Astrocyte of the hippocampus (primary cell): ENCODE measurements around the gene TRIM52.
A peak's percentile ranks its signal among the peaks of the same experiment; 100 is the strongest.

Experiments
- DNase-seq: peaks from one replicate; pipeline ENCODE4 v3.0.0; 2011; ENCODE audit warnings: low read depth, low spot score

TRIM52 gene

GRCh38 chr5:181233801-181234454 lies 27.0 kb downstream of the TRIM52 start:
- DNase-seq, result no peak

GRCh38 chr5:181233088-181233800 lies 27.7 kb downstream of the TRIM52 start:
- no peak for DNase-seq

GRCh38 chr5:181232593-181232992 lies 28.4 kb downstream of the TRIM52 start:
- DNase-seq, result no peak

- no peak for DNase-seq
These were observed 29.5 kb downstream of the TRIM52 start for GRCh38 chr5:181231432-181231831.

- no peak for DNase-seq
These were observed 30.4 kb downstream of the TRIM52 start for GRCh38 chr5:181230551-181230950.

- DNase-seq, result no peak
These were observed 30.9 kb downstream of the TRIM52 start for GRCh38 chr5:181229996-181230395.

GRCh38 chr5:181224390-181225229 lies 36.3 kb downstream of the TRIM52 start:
- DNase-seq, result no peak

- DNase-seq, result peak; percentile 78
These were observed 37.1 kb downstream of the TRIM52 start for GRCh38 chr5:181223729-181224389.

GRCh38 chr5:181223058-181223728 lies 37.8 kb downstream of the TRIM52 start, which contains the start of gene TRIM41:
TSS of gene TRIM41 (plus strand) at chr5:181223281. CDS start at chr5:181224000, 719 bp downstream.
- peak; percentile 98 for DNase-seq

GRCh38 chr5:181222630-181223057 lies 38.3 kb downstream of the TRIM52 start:
- no peak for DNase-seq

- DNase-seq, result peak; percentile 94
These were observed 38.9 kb downstream of the TRIM52 start for GRCh38 chr5:181221792-181222629.

GRCh38 chr5:181221105-181221791 lies 39.7 kb downstream of the TRIM52 start:
- no peak for DNase-seq

GRCh38 chr5:181220178-181220515 lies 40.8 kb downstream of the TRIM52 start:
- no peak for DNase-seq

GRCh38 chr5:181219262-181220177 lies 41.4 kb downstream of the TRIM52 start:
- no peak for DNase-seq

GRCh38 chr5:181218795-181219124 lies 42.2 kb downstream of the TRIM52 start:
- no peak for DNase-seq

GRCh38 chr5:181217803-181218062 lies 43.2 kb downstream of the TRIM52 start:
- no peak for DNase-seq

GRCh38 chr5:181217111-181217802 lies 43.7 kb downstream of the TRIM52 start:
- peak; percentile 65 for DNase-seq
